Measurements from ENCODE around the gene CCDC192.

The CCDC192 gene

GRCh38 chr5:127944125-127944524 is 240.9 kb downstream of the CCDC192 start:
- DNase-seq (ENCODE audit: low read depth in 2 of 2, low spot score in 1 of 2) = no peak

- no peak for DNase-seq (ENCODE audit: low read depth in 2 of 2, low spot score in 1 of 2)
These were observed 244.8 kb downstream of the CCDC192 start for GRCh38 chr5:127947941-127948340.

DNA sequence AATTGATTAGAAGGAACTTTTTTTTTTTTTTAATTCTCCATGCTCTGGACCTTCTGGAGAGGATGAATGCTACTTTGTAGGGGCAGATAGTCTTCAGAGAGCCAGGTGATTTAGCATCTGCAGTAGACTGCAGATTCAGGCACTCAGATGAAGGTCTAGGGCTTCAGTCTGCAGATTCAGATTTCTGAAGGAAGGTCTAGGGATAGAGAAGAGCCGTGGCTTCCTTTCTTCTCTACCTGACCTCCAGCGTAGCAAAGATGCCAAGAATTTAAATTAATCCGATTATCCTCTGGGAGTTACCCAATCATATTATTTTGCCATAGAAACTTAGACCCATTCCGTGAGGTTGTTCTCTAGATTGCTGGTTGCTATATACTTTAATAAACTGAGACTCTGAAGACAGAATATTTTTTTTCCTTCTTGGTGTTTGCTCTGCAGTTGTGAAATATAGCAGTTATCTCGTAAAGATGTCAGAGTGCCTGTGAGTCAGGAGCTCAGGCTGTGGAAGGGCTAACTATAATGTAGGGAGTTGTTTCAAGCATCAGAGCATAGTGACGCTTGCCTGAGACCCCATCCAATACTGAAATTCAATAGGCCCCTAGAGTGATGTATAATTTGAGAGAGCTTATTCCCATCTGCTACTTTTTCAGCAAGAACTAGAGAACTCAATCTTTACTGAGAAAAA is 247.7 kb downstream of the CCDC192 start:
- DNase-seq (ENCODE audit: low read depth in 2 of 2, low spot score in 1 of 2) = no peak

GRCh38 chr5:127951791-127952190 is 248.6 kb downstream of the CCDC192 start:
- DNase-seq (ENCODE audit: low read depth in 2 of 2, low spot score in 1 of 2) = no peak

DNA sequence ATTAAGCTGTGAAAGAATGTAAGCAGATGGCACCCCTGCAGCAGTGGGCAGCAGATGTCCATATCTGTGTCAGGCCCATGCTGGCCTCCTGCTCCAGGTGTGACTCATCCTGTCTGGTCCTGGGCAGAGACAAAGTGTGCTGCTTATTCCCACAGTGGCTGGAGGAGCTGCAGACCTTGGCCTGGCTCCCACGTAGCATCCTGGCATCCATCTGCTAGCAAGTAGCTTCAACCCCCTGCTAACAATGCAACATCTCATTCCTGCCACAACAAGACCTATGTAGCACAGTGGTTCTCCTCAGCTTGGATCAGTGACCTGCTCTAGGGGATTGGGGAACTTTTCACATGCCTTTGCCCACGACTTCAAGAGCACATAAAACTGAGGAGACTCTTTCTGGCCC is 254.0 kb downstream of the CCDC192 start:
- DNase-seq (ENCODE audit: low read depth in 2 of 2, low spot score in 1 of 2) = no peak

- DNase-seq (ENCODE audit: low read depth in 2 of 2, low spot score in 1 of 2) = no peak
These were observed 254.6 kb downstream of the CCDC192 start for GRCh38 chr5:127957701-127958239.

DNA sequence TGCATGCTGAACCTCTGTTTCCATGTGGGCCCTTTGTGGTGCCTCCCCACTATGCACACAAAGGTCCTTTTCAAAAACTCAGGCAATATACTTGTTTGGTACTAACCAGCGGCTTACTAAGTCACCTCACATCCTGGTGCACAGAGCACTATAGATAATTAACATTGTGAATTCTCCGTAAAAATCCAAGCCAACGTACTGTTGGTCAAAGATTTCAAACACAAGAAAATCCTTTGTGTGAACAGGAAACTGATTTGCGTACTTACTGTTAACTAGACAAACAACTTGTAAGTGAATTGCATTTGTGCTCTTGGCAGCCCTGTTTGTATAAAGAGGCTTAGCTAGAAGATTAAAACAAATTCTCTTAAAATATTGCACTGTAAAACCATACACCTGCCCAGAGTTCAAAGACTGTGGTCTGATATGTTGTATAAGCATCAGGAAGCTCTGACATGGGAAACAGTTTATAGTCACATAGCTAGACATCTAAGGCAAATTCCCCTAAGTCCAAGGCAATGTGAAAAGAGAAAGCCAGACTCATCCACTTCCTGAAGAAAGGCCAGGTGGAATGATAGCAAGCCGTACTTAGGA is 255.3 kb downstream of the CCDC192 start:
- no peak for DNase-seq (ENCODE audit: low read depth in 2 of 2, low spot score in 1 of 2)

- DNase-seq (ENCODE audit: low read depth in 2 of 2, low spot score in 1 of 2) = no peak
These were observed 256.1 kb downstream of the CCDC192 start for GRCh38 chr5:127959152-127959764.

DNA sequence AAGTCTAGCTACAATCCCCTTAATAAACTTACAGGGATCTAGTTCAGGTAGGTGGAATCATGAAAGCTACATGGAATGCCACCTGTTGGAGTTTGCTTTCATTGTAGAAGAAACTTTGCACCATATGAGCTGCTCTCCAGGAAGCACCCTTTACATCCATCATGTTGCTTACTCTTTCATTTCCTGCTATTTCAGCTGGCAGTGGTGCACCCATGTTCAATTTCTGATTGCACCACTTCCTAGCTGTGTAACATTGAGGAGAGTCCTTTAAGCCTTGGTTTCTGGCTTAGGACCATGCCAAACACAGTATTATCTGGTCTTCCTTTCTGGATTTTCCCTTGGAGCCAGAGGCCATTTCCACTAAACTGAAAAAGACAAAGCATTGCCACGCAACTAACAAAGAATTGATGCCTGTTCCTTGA is 257.1 kb downstream of the CCDC192 start:
- no peak for DNase-seq (ENCODE audit: low read depth in 2 of 2, low spot score in 1 of 2)

- DNase-seq (ENCODE audit: low read depth in 2 of 2, low spot score in 1 of 2) = no peak
These were observed 258.0 kb downstream of the CCDC192 start for GRCh38 chr5:127961006-127961762.

- no peak for DNase-seq (ENCODE audit: low read depth in 2 of 2, low spot score in 1 of 2)
These were observed 258.6 kb downstream of the CCDC192 start for GRCh38 chr5:127961763-127962145.

DNA sequence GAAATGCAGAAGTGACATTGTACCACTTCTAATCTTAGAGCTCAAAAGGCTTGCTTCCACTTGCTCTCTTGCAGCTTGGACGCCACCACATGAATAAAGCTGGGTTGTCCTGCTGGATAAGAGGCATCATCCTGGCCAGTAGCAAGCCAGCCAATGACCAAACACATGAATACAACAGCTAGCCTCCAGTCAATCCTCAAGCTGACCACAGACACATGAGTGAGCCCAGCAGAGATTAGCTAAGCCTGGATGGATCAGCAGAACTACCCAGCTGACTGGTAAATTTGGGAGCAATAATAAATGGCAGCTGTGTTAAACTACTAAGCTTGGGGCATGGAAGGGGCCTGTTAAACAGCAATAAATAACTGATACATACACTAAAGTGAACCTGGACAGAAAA is 259.3 kb downstream of the CCDC192 start:
- no peak for DNase-seq (ENCODE audit: low read depth in 2 of 2, low spot score in 1 of 2)

DNA sequence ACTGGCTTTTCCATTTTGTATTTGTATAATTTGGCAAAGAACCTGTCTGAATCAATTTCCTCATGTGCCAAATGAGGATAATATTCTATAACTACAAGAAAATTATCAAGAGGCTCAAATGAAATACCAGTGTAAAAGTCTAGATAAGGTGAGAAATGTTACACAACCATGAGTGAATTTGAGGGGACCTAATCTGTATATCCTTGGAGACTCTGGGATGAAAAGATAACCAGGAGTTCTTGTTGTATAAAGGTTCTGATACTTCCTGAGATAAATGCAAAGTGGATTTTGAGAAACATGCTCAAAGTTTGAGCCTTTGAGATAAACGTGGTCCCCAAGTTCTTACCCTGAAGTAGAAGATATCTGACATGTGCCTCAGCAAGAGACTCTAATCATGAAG is 260.0 kb downstream of the CCDC192 start:
- DNase-seq (ENCODE audit: low read depth in 2 of 2, low spot score in 1 of 2) = no peak

GRCh38 chr5:127963931-127964330 is 260.7 kb downstream of the CCDC192 start:
- no peak for DNase-seq (ENCODE audit: low read depth in 2 of 2, low spot score in 1 of 2)

DNA sequence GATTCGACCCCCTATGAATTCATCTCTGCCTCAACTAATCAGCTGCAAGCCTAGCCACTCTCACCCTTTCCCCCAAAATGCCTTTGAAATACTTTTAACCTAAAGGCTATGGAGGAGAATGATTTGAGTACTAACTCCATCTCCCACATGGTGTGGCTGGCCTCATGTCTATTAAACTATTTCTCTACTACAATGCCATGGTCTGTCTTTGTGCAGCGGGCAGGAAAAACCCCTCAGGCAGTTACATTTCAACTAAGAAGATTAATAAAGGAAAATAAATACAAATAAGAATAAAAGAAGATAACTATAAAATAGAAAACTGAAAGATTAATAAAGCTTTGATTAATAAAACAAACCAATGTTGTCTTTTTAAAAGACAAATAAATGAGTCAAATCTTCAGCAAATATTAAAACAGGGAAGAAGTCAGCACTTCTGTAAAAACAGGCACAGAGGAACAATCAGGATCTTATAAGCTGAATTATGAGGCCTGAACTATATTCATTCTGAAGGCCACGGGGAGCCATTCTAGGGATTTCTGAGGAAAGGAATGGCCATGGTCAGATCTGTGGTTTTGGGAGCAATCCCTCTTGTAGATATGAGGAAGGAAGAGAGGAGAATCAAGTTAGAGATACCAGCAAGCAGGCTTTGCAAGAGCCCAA is 264.3 kb downstream of the CCDC192 start:
- no peak for DNase-seq (ENCODE audit: low read depth in 2 of 2, low spot score in 1 of 2)

DNA sequence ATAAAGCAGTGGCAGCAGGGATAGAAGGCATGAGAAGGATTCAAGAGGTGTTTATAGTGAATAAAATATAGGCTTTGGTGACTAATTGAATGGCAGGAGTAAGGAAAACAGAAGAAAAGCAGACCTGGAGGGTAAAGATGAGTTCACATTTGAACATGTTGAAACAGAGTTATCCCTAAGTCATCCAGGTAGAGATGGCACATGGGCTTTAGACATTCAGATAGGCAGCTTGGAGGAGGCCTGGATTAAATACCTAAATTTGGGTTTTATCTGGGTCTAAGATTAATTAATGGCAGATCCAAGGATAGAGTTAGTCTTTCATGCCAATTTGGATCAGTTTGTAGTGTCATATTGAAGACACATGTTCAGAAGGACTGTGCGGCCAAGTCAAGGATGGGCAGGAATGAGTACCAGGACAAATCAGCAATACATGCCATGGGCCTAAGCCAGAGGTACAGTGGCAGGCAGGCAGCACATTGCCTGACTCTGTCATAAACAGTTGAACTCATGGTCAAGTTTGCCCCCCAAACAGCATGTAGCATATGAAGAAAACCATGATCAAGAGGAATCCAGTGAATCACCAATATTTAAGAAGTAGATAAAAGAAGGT is 264.9 kb downstream of the CCDC192 start:
- DNase-seq (ENCODE audit: low read depth in 2 of 2, low spot score in 1 of 2) = no peak

DNA sequence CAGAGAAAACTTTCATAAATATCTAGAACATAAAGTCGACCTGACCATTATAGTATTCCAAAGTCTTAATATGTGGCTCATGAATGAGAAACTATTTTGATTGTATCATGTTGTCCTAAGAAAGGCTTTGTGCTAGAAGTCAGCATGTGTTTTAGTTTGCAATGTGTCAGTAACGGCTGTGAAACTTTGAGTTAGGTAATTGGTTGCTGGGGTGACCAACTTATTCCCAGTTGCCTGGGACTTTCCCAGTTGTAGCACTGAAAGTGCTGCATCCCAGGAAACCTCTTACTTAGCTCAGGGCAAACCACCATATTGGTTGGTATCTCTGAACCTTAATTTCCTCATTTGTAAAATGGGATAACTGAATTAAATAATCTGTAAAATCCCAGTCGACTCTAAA is 265.8 kb downstream of the CCDC192 start:
- no peak for DNase-seq (ENCODE audit: low read depth in 2 of 2, low spot score in 1 of 2)

- no peak for DNase-seq (ENCODE audit: low read depth in 2 of 2, low spot score in 1 of 2)
These were observed 266.5 kb downstream of the CCDC192 start for GRCh38 chr5:127969651-127970050.

- DNase-seq (ENCODE audit: low read depth in 2 of 2, low spot score in 1 of 2) = no peak
These were observed 266.9 kb downstream of the CCDC192 start for GRCh38 chr5:127970081-127970480.

GRCh38 chr5:127970854-127971425 is 267.7 kb downstream of the CCDC192 start:
- no peak for DNase-seq (ENCODE audit: low read depth in 2 of 2, low spot score in 1 of 2)

All from stimulated activated CD8-positive, alpha-beta memory T cell treated with anti-CD3 and anti-CD28 coated beads, Interleukin-4, amount 100 ng/mL, for 4 hours (primary cell).